HCT116 (cell line): ENCODE results near the gene GALC. TPM values are rescaled to one million over a fixed set of nuclear protein-coding genes. Genes with fewer than 3 reads are reported as not detected.

Experiments
- ATAC-seq: fragments of 200-7000 bp; cut with Tn5 transposase; 2 replicates; pipeline ENCODE4 v1.9.1; 2020; ENCODE audit warnings: mild to moderate bottlenecking, moderate library complexity
- BruUV-seq: library from RNA; stranded (reverse); fragments of 400-500 nt; replicated peaks from 2 replicates; lab custom pipeline; 2021; lab: Mats Ljungman, UMichigan
- CTCF ChIA-PET: fragments of 300-600 bp; sonication (Branson Sonifier 250); formaldehyde crosslinking; loops from one replicate; lab custom pipeline; 2021; ENCODE audit warnings: antibody characterized with exemption; lab: Charles Lee
- POLR2A ChIA-PET: fragments of 300-600, 350-600 bp; sonication (Branson Sonifier 250); formaldehyde crosslinking; loops from one replicate; lab custom pipeline; 2021; ENCODE audit warnings: antibody characterized with exemption; lab: Charles Lee
- RAD21 ChIA-PET, 2 experiments: fragments of 300-600 bp; sonication (Branson Sonifier 250); formaldehyde crosslinking; loops; one replicate each; lab custom pipeline; 2023; ENCODE audit warnings: low total read pairs in 2 of 2; ENCODE audit not compliant: uncharacterized antibody in 2 of 2, unreplicated experiment in 2 of 2, low non-redundant PET in 1 of 2; lab: Charles Lee
- DNase-seq: peaks from one replicate; pipeline ENCODE4 v3.0.0-alpha.2; 2010; ENCODE audit warnings: low read depth, low spot score
- H2AFZ ChIP-seq: fragments of 200-600 bp; shearing (Covaris generic), sonication (generic); 2 replicates; pipeline ENCODE4 v1.6.1; 2017; ENCODE audit warnings: low read depth, mixed run types, mixed read lengths, antibody characterized with exemption, low read length; ENCODE audit not compliant: poor library complexity, severe bottlenecking
- H3K27ac ChIP-seq: 2 replicates; pipeline ENCODE4 v1.5.1; 2012; ENCODE audit warnings: low read depth, low read length
- H3K27me3 ChIP-seq: fragments of 200-600 bp; sonication (generic); 2 replicates; pipeline ENCODE4 v1.6.1; 2016; ENCODE audit warnings: mixed run types, low read length, mixed read lengths; ENCODE audit not compliant: insufficient read depth
- H3K36me3 ChIP-seq, 2 experiments: fragments of 200-500 bp in 1 of 2; fragments of 200-600 bp in 1 of 2; sonication (Bioruptor generic) in 1 of 2; sonication (generic) in 1 of 2; 2 replicates each; pipeline versions ENCODE4 v1.5.1 to v1.6.1; 2014 to 2016; ENCODE audit warnings: low read length in 2 of 2, inconsistent platforms in 1 of 2, mixed read lengths in 1 of 2, mixed run types in 1 of 2; ENCODE audit not compliant: insufficient read depth in 2 of 2, control insufficient read depth in 1 of 2
- H3K4me1 ChIP-seq, 2 experiments: fragments of 200-600 bp in 1 of 2; sonication (generic) in 1 of 2; 2 replicates each; pipeline versions ENCODE4 v1.5.1 to v1.6.1; 2012 to 2017; ENCODE audit warnings: low read length in 2 of 2, inconsistent platforms in 1 of 2, mild to moderate bottlenecking in 1 of 2, mixed read lengths in 1 of 2, mixed run types in 1 of 2, moderate library complexity in 1 of 2; ENCODE audit not compliant: insufficient read depth in 2 of 2, control insufficient read depth in 1 of 2
- H3K4me2 ChIP-seq: fragments of 200-600 bp; sonication (generic); 2 replicates; pipeline ENCODE4 v1.6.1; 2017; ENCODE audit warnings: mixed run types, low read length, mixed read lengths
- H3K4me3 ChIP-seq, 2 experiments: fragments of 200-600 bp in 1 of 2; sonication (generic) in 1 of 2; replicated peaks in 1 of 2; 2 replicates each; pipeline ENCODE4 v1.5.1; 2011 to 2016; ENCODE audit warnings: low read length in 2 of 2, control low read depth in 1 of 2, low read depth in 1 of 2, mild to moderate bottlenecking in 1 of 2, mixed read lengths in 1 of 2, mixed run types in 1 of 2
- H3K79me2 ChIP-seq: fragments of 200-600 bp; sonication (generic); 2 replicates; pipeline ENCODE4 v1.6.1; 2017; ENCODE audit warnings: mild to moderate bottlenecking, mixed run types, low read length, moderate library complexity, mixed read lengths; ENCODE audit not compliant: insufficient read depth
- H3K9ac ChIP-seq: fragments of 200-600 bp; sonication (generic); 2 replicates; pipeline ENCODE4 v1.6.1; 2016; ENCODE audit warnings: low read length, mixed read lengths
- H3K9me2 ChIP-seq: fragments of 200-600 bp; sonication (generic), shearing (Covaris generic); 2 replicates; pipeline ENCODE4 v1.6.1; 2017; ENCODE audit warnings: mixed run types, mild to moderate bottlenecking, moderate library complexity; ENCODE audit not compliant: insufficient read depth
- H3K9me3 ChIP-seq, 2 experiments: fragments of 200-500 bp in 1 of 2; fragments of 200-600 bp in 1 of 2; sonication (Bioruptor generic) in 1 of 2; sonication (generic) in 1 of 2; 2 replicates each; pipeline ENCODE4 v1.6.1; 2014 to 2017; ENCODE audit warnings: low read length in 2 of 2, mixed read lengths in 2 of 2, inconsistent platforms in 1 of 2, low read depth in 1 of 2, mild to moderate bottlenecking in 1 of 2, mixed run types in 1 of 2, moderate library complexity in 1 of 2; ENCODE audit not compliant: control insufficient read depth in 1 of 2, insufficient read depth in 1 of 2
- H4K20me1 ChIP-seq: fragments of 200-600 bp; sonication (generic), shearing (Covaris generic); 2 replicates; pipeline ENCODE4 v1.6.1; 2017; ENCODE audit warnings: mixed run types, mild to moderate bottlenecking, moderate library complexity; ENCODE audit not compliant: insufficient read depth
- ATF3 ChIP-seq: IDR thresholded peaks from 2 replicates; pipeline ENCODE4 v1.6.1; 2012
- CBX3 ChIP-seq: IDR thresholded peaks from 2 replicates; pipeline ENCODE4 v1.6.1; 2012; ENCODE audit warnings: low read depth
- CTCF ChIP-seq, 3 experiments: fragments of 200-600 bp in 1 of 3; sonication (generic) in 1 of 3; IDR thresholded peaks in 2 of 3; conservative IDR thresholded peaks in 1 of 3; 2 replicates each; pipeline ENCODE4 v1.5.1; 2012 to 2017; ENCODE audit warnings: low read depth in 2 of 3, low read length in 2 of 3, antibody characterized with exemption in 1 of 3, borderline replicate concordance in 1 of 3, control low read depth in 1 of 3, mild to moderate bottlenecking in 1 of 3, mixed read lengths in 1 of 3, mixed run types in 1 of 3, moderate library complexity in 1 of 3; ENCODE audit not compliant: insufficient read depth in 1 of 3
- EGR1 ChIP-seq: IDR thresholded peaks from 2 replicates; pipeline ENCODE4 v1.6.1; 2012; ENCODE audit warnings: low read depth
- ELF1 ChIP-seq: IDR thresholded peaks from 2 replicates; pipeline ENCODE4 v1.6.1; 2012; ENCODE audit warnings: low read depth, borderline replicate concordance
- EZH2 ChIP-seq: fragments of 200-600 bp; sonication (generic); IDR thresholded peaks from 2 replicates; pipeline ENCODE4 v1.6.1; 2017; ENCODE audit warnings: antibody characterized with exemption, mixed run types
- EZH2phosphoT487 ChIP-seq: fragments of 200-600 bp; IDR thresholded peaks from 2 replicates; pipeline ENCODE4 v1.6.1; 2018; ENCODE audit warnings: antibody characterized with exemption, borderline replicate concordance
- FOSL1 ChIP-seq: IDR thresholded peaks from 2 replicates; pipeline ENCODE4 v1.6.1; 2012; ENCODE audit warnings: low read depth
- JUND ChIP-seq: IDR thresholded peaks from 2 replicates; pipeline ENCODE4 v1.6.1; 2012
- POLR2A ChIP-seq: IDR thresholded peaks from 2 replicates; pipeline ENCODE4 v1.7.0; 2011; ENCODE audit warnings: borderline replicate concordance; ENCODE audit not compliant: insufficient read depth, insufficient read length; ENCODE audit errors: extremely low read depth
- POLR2AphosphoS5 ChIP-seq: IDR thresholded peaks from 2 replicates; pipeline ENCODE4 v1.6.1; 2011; ENCODE audit warnings: mild to moderate bottlenecking, low read depth, low read length, moderate library complexity
- RAD21 ChIP-seq: IDR thresholded peaks from 2 replicates; pipeline ENCODE4 v1.6.1; 2012; ENCODE audit warnings: low read depth, mild to moderate bottlenecking
- SP1 ChIP-seq: IDR thresholded peaks from 2 replicates; pipeline ENCODE4 v1.6.1; 2012; ENCODE audit warnings: low read depth
- TCF7L2 ChIP-seq: IDR thresholded peaks from 2 replicates; pipeline ENCODE4 v1.7.0; 2011; ENCODE audit warnings: borderline replicate concordance, inconsistent platforms; ENCODE audit not compliant: insufficient read depth, insufficient read length; ENCODE audit errors: extremely low read depth
- YY1 ChIP-seq: IDR thresholded peaks from 2 replicates; pipeline ENCODE4 v1.6.1; 2011; ENCODE audit warnings: low read length, low read depth, moderate library complexity, mild to moderate bottlenecking; ENCODE audit not compliant: insufficient replicate concordance; ENCODE audit errors: extremely low read depth
- ZBTB33 ChIP-seq: IDR thresholded peaks from 2 replicates; pipeline ENCODE4 v1.6.1; 2011; ENCODE audit warnings: mild to moderate bottlenecking, low read length, moderate library complexity; ENCODE audit not compliant: insufficient replicate concordance; ENCODE audit errors: extremely low read depth
- ZFX ChIP-seq: fragments of 450-650 bp; IDR thresholded peaks from 2 replicates; pipeline ENCODE4 v1.6.1; 2017
- intact Hi-C: fragments of 100-400 bp; cut with micrococcal nuclease; formaldehyde crosslinking; loops from 2 replicates; pipeline ENCODE4 v1.10.0; 2022
- total RNA-seq: library from RNA; stranded (reverse); gene quantifications from one replicate; pipeline ENCODE4 v1.2.1, GENCODE V29; 2021; ENCODE audit not compliant: unreplicated experiment

GALC gene
- total RNA-seq, 1 experiment from 2014 or later, result 0.59 TPM

GRCh38 chr14:88023658-88024187 lies 30.7 kb upstream of the GALC start:
- RAD21 ChIA-PET, result no interaction called here

More at GRCh38 chr14:88023658-88024187, 30.7 kb upstream of the GALC start:
- no peak for DNase-seq
- no TSS peak for BruUV-seq
- H3K27ac ChIP-seq, result no peak overlapping the region
- H3K27me3 ChIP-seq, result no peaks in the 10 kb centered on the region
- intact Hi-C loops, result no loop called here
- POLR2A ChIA-PET, result no interaction called here
- no peaks in the 10 kb centered on the region; a peak in 1 of 4 replicates for H3K9me3 ChIP-seq
- H3K79me2 ChIP-seq, result no peaks in the 10 kb centered on the region
- H3K9ac ChIP-seq, result no peak overlapping the region
- H2AFZ ChIP-seq, result no peak overlapping the region
- no peak overlapping the region for H3K4me3 ChIP-seq
- H3K4me2 ChIP-seq, result no peak overlapping the region
- no peaks in the 10 kb centered on the region for H3K4me1 ChIP-seq
- H3K9me2 ChIP-seq, result no peaks in the 10 kb centered on the region
- no peak for TF ChIP-seq CTCF (IDR thresholded peaks at IDR 0.05 in 2 of 3, conservative IDR thresholded peaks at IDR 0.05 in 1 of 3; ENCODE audit: borderline replicate concordance in 1 of 3, insufficient read depth in 1 of 3, low read depth in 2 of 3, low read length in 2 of 3)
- TF ChIP-seq TCF7L2, result no peak
- no peak for TF ChIP-seq JUND
- TF ChIP-seq EZH2phosphoT487, result no peak
- TF ChIP-seq ATF3, result no peak
- no peak for TF ChIP-seq YY1
- TF ChIP-seq ZBTB33, result no peak
- no peak for TF ChIP-seq EGR1
- no peak for TF ChIP-seq CBX3
- TF ChIP-seq EZH2, result no peak
- TF ChIP-seq ZFX, result no peak
- TF ChIP-seq SP1, result no peak
- TF ChIP-seq ELF1, result no peak
- TF ChIP-seq POLR2A, result no peak
- no peak for TF ChIP-seq RAD21
- no peak for TF ChIP-seq FOSL1
- no peak for TF ChIP-seq POLR2AphosphoS5
- H3K36me3 ChIP-seq, result no peaks in the 10 kb centered on the region
- CTCF ChIA-PET, result no interaction called here
- no peak for ATAC-seq
- H4K20me1 ChIP-seq, result no peaks in the 10 kb centered on the region
